GM23338 (cell line): ENCODE data around the gene CCR7.

ENCODE experiments used
- CREB1 ChIP-seq: fragments of 250-450 bp; sonication (Bioruptor Pico); IDR thresholded peaks from 2 replicates; pipeline ENCODE4 v1.5.0; 2020; ENCODE audit warnings: low read depth, mild to moderate bottlenecking, moderate library complexity
- EZH2 ChIP-seq: fragments of 200-600 bp; sonication (generic); IDR thresholded peaks from one replicate; pipeline ENCODE4 v1.8.0; 2017; ENCODE audit warnings: antibody characterized with exemption, mild to moderate bottlenecking, low read depth; ENCODE audit not compliant: unreplicated experiment
- POLR2AphosphoS5 ChIP-seq: IDR thresholded peaks from 2 replicates; pipeline ENCODE4 v1.6.1; 2016; ENCODE audit warnings: antibody characterized with exemption, low read depth
- TF ChIP-seq, protein P1 (sequence below), 2 experiments: fragments of 200-600 bp in 1 of 2; sonication (generic) in 1 of 2; conservative IDR thresholded peaks; 2 replicates each; pipeline versions ENCODE4 v1.5.1 to v1.6.1; 2016 to 2017; ENCODE audit warnings: antibody characterized with exemption in 2 of 2, low read depth in 2 of 2, mild to moderate bottlenecking in 2 of 2, moderate library complexity in 1 of 2
- TF ChIP-seq, protein P2 (sequence below): IDR thresholded peaks from one replicate; pipeline ENCODE4 v1.6.1; 2018; ENCODE audit warnings: antibody characterized with exemption; ENCODE audit not compliant: unreplicated experiment

DNA sequence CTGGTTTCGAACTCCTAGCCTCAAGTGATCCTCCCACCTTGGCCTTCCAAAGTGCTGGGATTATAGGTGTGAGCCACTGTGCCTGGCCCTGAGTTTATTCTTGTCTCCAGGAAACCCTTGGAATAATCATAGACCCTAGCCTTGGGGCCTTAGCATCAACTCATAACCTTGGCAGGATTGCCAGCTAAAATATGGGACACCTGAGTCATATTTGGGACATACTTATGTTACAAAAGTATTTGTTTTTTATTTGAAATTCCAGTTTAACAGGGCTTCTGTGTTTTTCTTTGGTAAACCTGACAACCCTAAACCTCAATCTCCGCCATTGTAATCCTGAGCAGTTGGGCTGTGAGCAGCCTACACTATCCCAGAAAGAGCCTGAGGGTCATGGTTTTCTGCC, 35.3 kb downstream of the CCR7 start:
- TF ChIP-seq, protein P1, sequence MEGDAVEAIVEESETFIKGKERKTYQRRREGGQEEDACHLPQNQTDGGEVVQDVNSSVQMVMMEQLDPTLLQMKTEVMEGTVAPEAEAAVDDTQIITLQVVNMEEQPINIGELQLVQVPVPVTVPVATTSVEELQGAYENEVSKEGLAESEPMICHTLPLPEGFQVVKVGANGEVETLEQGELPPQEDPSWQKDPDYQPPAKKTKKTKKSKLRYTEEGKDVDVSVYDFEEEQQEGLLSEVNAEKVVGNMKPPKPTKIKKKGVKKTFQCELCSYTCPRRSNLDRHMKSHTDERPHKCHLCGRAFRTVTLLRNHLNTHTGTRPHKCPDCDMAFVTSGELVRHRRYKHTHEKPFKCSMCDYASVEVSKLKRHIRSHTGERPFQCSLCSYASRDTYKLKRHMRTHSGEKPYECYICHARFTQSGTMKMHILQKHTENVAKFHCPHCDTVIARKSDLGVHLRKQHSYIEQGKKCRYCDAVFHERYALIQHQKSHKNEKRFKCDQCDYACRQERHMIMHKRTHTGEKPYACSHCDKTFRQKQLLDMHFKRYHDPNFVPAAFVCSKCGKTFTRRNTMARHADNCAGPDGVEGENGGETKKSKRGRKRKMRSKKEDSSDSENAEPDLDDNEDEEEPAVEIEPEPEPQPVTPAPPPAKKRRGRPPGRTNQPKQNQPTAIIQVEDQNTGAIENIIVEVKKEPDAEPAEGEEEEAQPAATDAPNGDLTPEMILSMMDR (conservative IDR thresholded peaks at IDR 0.05; ENCODE audit: low read depth in 2 of 2), result no peak
- TF ChIP-seq POLR2AphosphoS5 (no peak), EZH2 (no peak), CREB1 (CRISPR knock-in tag) (no peak)
- TF ChIP-seq, protein P2, sequence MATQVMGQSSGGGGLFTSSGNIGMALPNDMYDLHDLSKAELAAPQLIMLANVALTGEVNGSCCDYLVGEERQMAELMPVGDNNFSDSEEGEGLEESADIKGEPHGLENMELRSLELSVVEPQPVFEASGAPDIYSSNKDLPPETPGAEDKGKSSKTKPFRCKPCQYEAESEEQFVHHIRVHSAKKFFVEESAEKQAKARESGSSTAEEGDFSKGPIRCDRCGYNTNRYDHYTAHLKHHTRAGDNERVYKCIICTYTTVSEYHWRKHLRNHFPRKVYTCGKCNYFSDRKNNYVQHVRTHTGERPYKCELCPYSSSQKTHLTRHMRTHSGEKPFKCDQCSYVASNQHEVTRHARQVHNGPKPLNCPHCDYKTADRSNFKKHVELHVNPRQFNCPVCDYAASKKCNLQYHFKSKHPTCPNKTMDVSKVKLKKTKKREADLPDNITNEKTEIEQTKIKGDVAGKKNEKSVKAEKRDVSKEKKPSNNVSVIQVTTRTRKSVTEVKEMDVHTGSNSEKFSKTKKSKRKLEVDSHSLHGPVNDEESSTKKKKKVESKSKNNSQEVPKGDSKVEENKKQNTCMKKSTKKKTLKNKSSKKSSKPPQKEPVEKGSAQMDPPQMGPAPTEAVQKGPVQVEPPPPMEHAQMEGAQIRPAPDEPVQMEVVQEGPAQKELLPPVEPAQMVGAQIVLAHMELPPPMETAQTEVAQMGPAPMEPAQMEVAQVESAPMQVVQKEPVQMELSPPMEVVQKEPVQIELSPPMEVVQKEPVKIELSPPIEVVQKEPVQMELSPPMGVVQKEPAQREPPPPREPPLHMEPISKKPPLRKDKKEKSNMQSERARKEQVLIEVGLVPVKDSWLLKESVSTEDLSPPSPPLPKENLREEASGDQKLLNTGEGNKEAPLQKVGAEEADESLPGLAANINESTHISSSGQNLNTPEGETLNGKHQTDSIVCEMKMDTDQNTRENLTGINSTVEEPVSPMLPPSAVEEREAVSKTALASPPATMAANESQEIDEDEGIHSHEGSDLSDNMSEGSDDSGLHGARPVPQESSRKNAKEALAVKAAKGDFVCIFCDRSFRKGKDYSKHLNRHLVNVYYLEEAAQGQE, result no peak
